Measurements from ENCODE around the gene C11orf97.

The C11orf97 gene

DNA sequence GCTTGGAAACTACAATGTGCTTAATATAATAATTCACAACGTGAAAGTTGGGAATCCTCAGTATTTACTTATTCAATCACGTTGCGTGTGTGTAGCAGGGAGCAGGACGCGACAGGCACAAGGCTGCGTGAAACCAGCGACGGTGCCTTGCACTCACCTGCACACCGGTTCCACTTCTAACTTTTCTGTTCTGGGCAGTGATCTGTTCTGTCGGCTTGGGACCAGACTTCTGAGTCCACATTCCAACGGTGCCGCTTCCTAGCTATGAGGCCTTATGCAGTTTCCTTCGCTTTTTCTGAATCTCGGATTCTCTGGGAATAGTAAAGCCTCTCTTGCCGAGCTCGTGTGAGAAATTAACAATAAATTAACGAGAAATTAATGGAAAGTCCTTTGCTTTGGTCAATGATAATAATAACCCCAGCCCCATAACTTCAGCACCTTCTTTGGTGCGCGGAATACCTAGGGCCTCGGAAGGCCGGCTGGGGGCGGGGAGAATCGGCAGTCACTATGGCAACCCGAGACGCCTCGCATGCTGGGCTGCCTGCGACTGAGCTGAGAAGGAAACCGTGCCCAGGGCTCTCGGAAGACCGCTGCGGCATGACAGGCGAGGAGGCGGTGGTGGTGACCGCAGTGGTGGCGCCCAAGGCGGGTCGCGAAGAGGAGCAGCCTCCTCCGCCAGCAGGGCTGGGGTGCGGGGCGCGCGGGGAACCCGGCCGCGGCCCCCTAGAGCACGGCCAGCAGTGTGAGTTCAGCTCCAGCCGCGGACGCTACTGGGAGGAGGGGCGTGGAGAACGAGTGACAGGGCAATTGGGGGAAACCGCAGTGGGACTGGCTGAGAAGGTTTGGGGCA lies at the start of gene C11orf97:
Gene C11orf97, plus strand, starts transcription at position 530 of the 850 bp plus-strand sequence. Its CDS starts 68 bp downstream, at position 598.
- no peak for TF ChIP-seq CTCF (conservative IDR thresholded peaks at IDR 0.05; ENCODE audit: low read depth, low read length)
- DNase-seq (ENCODE audit: low read depth): peak; percentile 48
- H3K4me3 ChIP-seq (ENCODE audit: low read depth, low read length): peak within 1 kb of the TSS; percentile 68

DNA sequence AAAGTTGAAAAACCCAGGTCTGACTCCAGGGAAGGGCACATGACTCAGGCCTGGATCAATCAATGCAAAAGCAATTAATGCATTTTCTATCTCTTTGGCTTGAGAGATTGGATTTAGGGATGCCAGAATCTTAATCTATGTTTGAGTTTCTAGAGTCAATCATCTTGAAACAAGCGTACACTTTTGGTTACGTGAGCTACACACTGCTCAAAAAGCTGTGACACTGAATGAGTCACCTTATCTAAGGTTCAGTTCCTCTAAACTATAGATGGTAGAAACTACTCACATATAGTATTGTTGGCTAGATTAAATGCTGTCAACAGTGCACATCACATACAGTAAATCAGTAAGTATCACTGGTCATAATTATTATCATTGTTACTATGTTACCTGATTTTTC lies 42.8 kb upstream of the C11orf97 start:
- no peak for TF ChIP-seq CTCF (conservative IDR thresholded peaks at IDR 0.05; ENCODE audit: low read depth, low read length)
- DNase-seq (ENCODE audit: low read depth): no peak
- H3K4me3 ChIP-seq (ENCODE audit: low read depth, low read length): no peak overlapping the region

- TF ChIP-seq CTCF (conservative IDR thresholded peaks at IDR 0.05; ENCODE audit: low read depth, low read length): no peak
- no peak overlapping the region for H3K4me3 ChIP-seq (ENCODE audit: low read depth, low read length)
- DNase-seq (ENCODE audit: low read depth): peak; percentile 43
Measured at GRCh38 chr11:94472916-94473799, 39.1 kb upstream of the C11orf97 start.

- no peak for DNase-seq (ENCODE audit: low read depth)
- H3K4me3 ChIP-seq (ENCODE audit: low read depth, low read length): no peak overlapping the region
- no peak for TF ChIP-seq CTCF (conservative IDR thresholded peaks at IDR 0.05; ENCODE audit: low read depth, low read length)
Measured at GRCh38 chr11:94477624-94478023, 34.6 kb upstream of the C11orf97 start.

DNA sequence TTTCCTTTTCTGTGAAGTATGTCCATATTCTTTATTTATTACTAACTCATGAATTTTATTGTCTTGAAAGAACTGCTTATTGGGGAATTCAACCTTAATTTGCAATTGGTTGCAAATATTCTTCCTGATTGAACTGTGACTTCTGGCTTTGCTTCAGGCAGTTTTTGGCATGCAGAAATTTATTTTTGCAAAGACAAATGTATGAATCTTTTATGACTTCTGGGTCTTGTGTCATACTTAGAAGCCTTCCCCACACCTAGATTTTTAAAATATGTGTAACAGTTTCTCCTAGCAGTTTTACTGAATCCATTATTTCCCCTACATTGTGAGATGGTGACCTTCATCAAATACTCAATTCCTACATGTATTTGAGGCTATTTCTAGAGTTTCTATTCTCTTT lies 30.9 kb upstream of the C11orf97 start:
- no peak overlapping the region for H3K4me3 ChIP-seq (ENCODE audit: low read depth, low read length)
- no peak for DNase-seq (ENCODE audit: low read depth)
- TF ChIP-seq CTCF (conservative IDR thresholded peaks at IDR 0.05; ENCODE audit: low read depth, low read length): no peak

- no peak for TF ChIP-seq CTCF (conservative IDR thresholded peaks at IDR 0.05; ENCODE audit: low read depth, low read length)
- DNase-seq (ENCODE audit: low read depth): no peak
- H3K4me3 ChIP-seq (ENCODE audit: low read depth, low read length): no peak overlapping the region
Measured at GRCh38 chr11:94486068-94486467, 26.2 kb upstream of the C11orf97 start.
